GM21723 (cell line): ENCODE data around the gene RPL13A.
A peak's percentile ranks its signal among the peaks of the same experiment; 100 is the strongest.

Source experiments
- ATAC-seq: cut with Tn5 transposase; IDR thresholded peaks from one replicate; pipeline ENCODE4 v1.9.1; 2021; ENCODE audit warnings: mild to moderate bottlenecking, moderate library complexity; ENCODE audit not compliant: unreplicated experiment

Gene RPL13A

GRCh38 chr19:49502866-49503581 is 15.6 kb downstream of the RPL13A start:
- ATAC-seq: no peak

GRCh38 chr19:49503582-49503962 is 16.2 kb downstream of the RPL13A start:
- no peak for ATAC-seq

- no peak for ATAC-seq
Measured at GRCh38 chr19:49506575-49507105, 19.2 kb downstream of the RPL13A start.

GRCh38 chr19:49507803-49508494 is 20.5 kb downstream of the RPL13A start:
- no peak for ATAC-seq

GRCh38 chr19:49512970-49513745 is 25.8 kb downstream of the RPL13A start:
- no peak for ATAC-seq

GRCh38 chr19:49513746-49514118 is 26.3 kb downstream of the RPL13A start:
- ATAC-seq: no peak

GRCh38 chr19:49514151-49514550 is 26.7 kb downstream of the RPL13A start:
- no peak for ATAC-seq

GRCh38 chr19:49515767-49516166 is 28.4 kb downstream of the RPL13A start:
- ATAC-seq: no peak

- no peak for ATAC-seq
Measured at GRCh38 chr19:49518033-49518432, 30.6 kb downstream of the RPL13A start.

- no peak for ATAC-seq
Measured at GRCh38 chr19:49520705-49521319, 33.4 kb downstream of the RPL13A start.

- no peak for ATAC-seq
Measured at GRCh38 chr19:49524812-49525455, 37.5 kb downstream of the RPL13A start.

GRCh38 chr19:49528211-49528771 is 40.9 kb downstream of the RPL13A start:
- no peak for ATAC-seq

- ATAC-seq: no peak
Measured at GRCh38 chr19:49530708-49531107, 43.3 kb downstream of the RPL13A start.

- peak; percentile 74 for ATAC-seq
Measured at GRCh38 chr19:49533551-49534488, 46.4 kb downstream of the RPL13A start.

- no peak for ATAC-seq
Measured at GRCh38 chr19:49534632-49535385, 47.4 kb downstream of the RPL13A start.

GRCh38 chr19:49536921-49537462 is 49.6 kb downstream of the RPL13A start:
- no peak for ATAC-seq

- no peak for ATAC-seq
Measured at GRCh38 chr19:49538643-49539042, 51.2 kb downstream of the RPL13A start.
